HCT116 (cell line): ENCODE results near the gene PEX1. TPM values are rescaled to one million over a fixed set of nuclear protein-coding genes. Genes with fewer than 3 reads are reported as not detected.

Experiments used
- ATAC-seq: fragments of 200-7000 bp; cut with Tn5 transposase; 2 replicates; pipeline ENCODE4 v1.9.1; 2020; ENCODE audit warnings: mild to moderate bottlenecking, moderate library complexity
- BruUV-seq: library from RNA; stranded (reverse); fragments of 400-500 nt; replicated peaks from 2 replicates; lab custom pipeline; 2021; lab: Mats Ljungman, UMichigan
- CTCF ChIA-PET: fragments of 300-600 bp; sonication (Branson Sonifier 250); formaldehyde crosslinking; loops from one replicate; lab custom pipeline; 2021; ENCODE audit warnings: antibody characterized with exemption; lab: Charles Lee
- POLR2A ChIA-PET: fragments of 300-600, 350-600 bp; sonication (Branson Sonifier 250); formaldehyde crosslinking; loops from one replicate; lab custom pipeline; 2021; ENCODE audit warnings: antibody characterized with exemption; lab: Charles Lee
- RAD21 ChIA-PET, 2 experiments: fragments of 300-600 bp; sonication (Branson Sonifier 250); formaldehyde crosslinking; loops; one replicate each; lab custom pipeline; 2023; ENCODE audit warnings: low total read pairs in 2 of 2; ENCODE audit not compliant: uncharacterized antibody in 2 of 2, unreplicated experiment in 2 of 2, low non-redundant PET in 1 of 2; lab: Charles Lee
- DNase-seq: peaks from one replicate; pipeline ENCODE4 v3.0.0-alpha.2; 2010; ENCODE audit warnings: low read depth, low spot score
- H2AFZ ChIP-seq: fragments of 200-600 bp; shearing (Covaris generic), sonication (generic); 2 replicates; pipeline ENCODE4 v1.6.1; 2017; ENCODE audit warnings: low read depth, mixed run types, mixed read lengths, antibody characterized with exemption, low read length; ENCODE audit not compliant: poor library complexity, severe bottlenecking
- H3K27ac ChIP-seq: 2 replicates; pipeline ENCODE4 v1.5.1; 2012; ENCODE audit warnings: low read depth, low read length
- H3K27me3 ChIP-seq: fragments of 200-600 bp; sonication (generic); 2 replicates; pipeline ENCODE4 v1.6.1; 2016; ENCODE audit warnings: mixed run types, low read length, mixed read lengths; ENCODE audit not compliant: insufficient read depth
- H3K36me3 ChIP-seq, 2 experiments: fragments of 200-500 bp in 1 of 2; fragments of 200-600 bp in 1 of 2; sonication (Bioruptor generic) in 1 of 2; sonication (generic) in 1 of 2; 2 replicates each; pipeline versions ENCODE4 v1.5.1 to v1.6.1; 2014 to 2016; ENCODE audit warnings: low read length in 2 of 2, inconsistent platforms in 1 of 2, mixed read lengths in 1 of 2, mixed run types in 1 of 2; ENCODE audit not compliant: insufficient read depth in 2 of 2, control insufficient read depth in 1 of 2
- H3K4me1 ChIP-seq, 2 experiments: fragments of 200-600 bp in 1 of 2; sonication (generic) in 1 of 2; 2 replicates each; pipeline versions ENCODE4 v1.5.1 to v1.6.1; 2012 to 2017; ENCODE audit warnings: low read length in 2 of 2, inconsistent platforms in 1 of 2, mild to moderate bottlenecking in 1 of 2, mixed read lengths in 1 of 2, mixed run types in 1 of 2, moderate library complexity in 1 of 2; ENCODE audit not compliant: insufficient read depth in 2 of 2, control insufficient read depth in 1 of 2
- H3K4me2 ChIP-seq: fragments of 200-600 bp; sonication (generic); 2 replicates; pipeline ENCODE4 v1.6.1; 2017; ENCODE audit warnings: mixed run types, low read length, mixed read lengths
- H3K4me3 ChIP-seq, 2 experiments: fragments of 200-600 bp in 1 of 2; sonication (generic) in 1 of 2; replicated peaks in 1 of 2; 2 replicates each; pipeline ENCODE4 v1.5.1; 2011 to 2016; ENCODE audit warnings: low read length in 2 of 2, control low read depth in 1 of 2, low read depth in 1 of 2, mild to moderate bottlenecking in 1 of 2, mixed read lengths in 1 of 2, mixed run types in 1 of 2
- H3K79me2 ChIP-seq: fragments of 200-600 bp; sonication (generic); 2 replicates; pipeline ENCODE4 v1.6.1; 2017; ENCODE audit warnings: mild to moderate bottlenecking, mixed run types, low read length, moderate library complexity, mixed read lengths; ENCODE audit not compliant: insufficient read depth
- H3K9ac ChIP-seq: fragments of 200-600 bp; sonication (generic); 2 replicates; pipeline ENCODE4 v1.6.1; 2016; ENCODE audit warnings: low read length, mixed read lengths
- H3K9me2 ChIP-seq: fragments of 200-600 bp; sonication (generic), shearing (Covaris generic); 2 replicates; pipeline ENCODE4 v1.6.1; 2017; ENCODE audit warnings: mixed run types, mild to moderate bottlenecking, moderate library complexity; ENCODE audit not compliant: insufficient read depth
- H3K9me3 ChIP-seq, 2 experiments: fragments of 200-500 bp in 1 of 2; fragments of 200-600 bp in 1 of 2; sonication (Bioruptor generic) in 1 of 2; sonication (generic) in 1 of 2; 2 replicates each; pipeline ENCODE4 v1.6.1; 2014 to 2017; ENCODE audit warnings: low read length in 2 of 2, mixed read lengths in 2 of 2, inconsistent platforms in 1 of 2, low read depth in 1 of 2, mild to moderate bottlenecking in 1 of 2, mixed run types in 1 of 2, moderate library complexity in 1 of 2; ENCODE audit not compliant: control insufficient read depth in 1 of 2, insufficient read depth in 1 of 2
- H4K20me1 ChIP-seq: fragments of 200-600 bp; sonication (generic), shearing (Covaris generic); 2 replicates; pipeline ENCODE4 v1.6.1; 2017; ENCODE audit warnings: mixed run types, mild to moderate bottlenecking, moderate library complexity; ENCODE audit not compliant: insufficient read depth
- ATF3 ChIP-seq: IDR thresholded peaks from 2 replicates; pipeline ENCODE4 v1.6.1; 2012
- CBX3 ChIP-seq: IDR thresholded peaks from 2 replicates; pipeline ENCODE4 v1.6.1; 2012; ENCODE audit warnings: low read depth
- CEBPB ChIP-seq: IDR thresholded peaks from 2 replicates; pipeline ENCODE4 v1.6.1; 2012; ENCODE audit warnings: low read depth
- ELF1 ChIP-seq: IDR thresholded peaks from 2 replicates; pipeline ENCODE4 v1.6.1; 2012; ENCODE audit warnings: low read depth, borderline replicate concordance
- EZH2 ChIP-seq: fragments of 200-600 bp; sonication (generic); IDR thresholded peaks from 2 replicates; pipeline ENCODE4 v1.6.1; 2017; ENCODE audit warnings: antibody characterized with exemption, mixed run types
- EZH2phosphoT487 ChIP-seq: fragments of 200-600 bp; IDR thresholded peaks from 2 replicates; pipeline ENCODE4 v1.6.1; 2018; ENCODE audit warnings: antibody characterized with exemption, borderline replicate concordance
- FOSL1 ChIP-seq: IDR thresholded peaks from 2 replicates; pipeline ENCODE4 v1.6.1; 2012; ENCODE audit warnings: low read depth
- JUND ChIP-seq: IDR thresholded peaks from 2 replicates; pipeline ENCODE4 v1.6.1; 2012
- MAX ChIP-seq: IDR thresholded peaks from 2 replicates; pipeline ENCODE4 v1.6.1; 2012
- POLR2A ChIP-seq: IDR thresholded peaks from 2 replicates; pipeline ENCODE4 v1.7.0; 2011; ENCODE audit warnings: borderline replicate concordance; ENCODE audit not compliant: insufficient read depth, insufficient read length; ENCODE audit errors: extremely low read depth
- RAD21 ChIP-seq: IDR thresholded peaks from 2 replicates; pipeline ENCODE4 v1.6.1; 2012; ENCODE audit warnings: low read depth, mild to moderate bottlenecking
- SIN3A ChIP-seq: IDR thresholded peaks from 2 replicates; pipeline ENCODE4 v1.6.1; 2012; ENCODE audit warnings: low read depth
- SP1 ChIP-seq: IDR thresholded peaks from 2 replicates; pipeline ENCODE4 v1.6.1; 2012; ENCODE audit warnings: low read depth
- SRF ChIP-seq: IDR thresholded peaks from 2 replicates; pipeline ENCODE4 v1.6.1; 2012; ENCODE audit warnings: low read depth
- TCF7L2 ChIP-seq: IDR thresholded peaks from 2 replicates; pipeline ENCODE4 v1.7.0; 2011; ENCODE audit warnings: borderline replicate concordance, inconsistent platforms; ENCODE audit not compliant: insufficient read depth, insufficient read length; ENCODE audit errors: extremely low read depth
- YY1 ChIP-seq: IDR thresholded peaks from 2 replicates; pipeline ENCODE4 v1.6.1; 2011; ENCODE audit warnings: low read length, low read depth, moderate library complexity, mild to moderate bottlenecking; ENCODE audit not compliant: insufficient replicate concordance; ENCODE audit errors: extremely low read depth
- ZBTB33 ChIP-seq: IDR thresholded peaks from 2 replicates; pipeline ENCODE4 v1.6.1; 2011; ENCODE audit warnings: mild to moderate bottlenecking, low read length, moderate library complexity; ENCODE audit not compliant: insufficient replicate concordance; ENCODE audit errors: extremely low read depth
- ZFX ChIP-seq: fragments of 450-650 bp; IDR thresholded peaks from 2 replicates; pipeline ENCODE4 v1.6.1; 2017
- intact Hi-C: fragments of 100-400 bp; cut with micrococcal nuclease; formaldehyde crosslinking; loops from 2 replicates; pipeline ENCODE4 v1.10.0; 2022
- total RNA-seq: library from RNA; stranded (reverse); gene quantifications from one replicate; pipeline ENCODE4 v1.2.1, GENCODE V29; 2021; ENCODE audit not compliant: unreplicated experiment

The PEX1 gene
- total RNA-seq, 1 experiment from 2014 or later: 13.1 TPM

DNA sequence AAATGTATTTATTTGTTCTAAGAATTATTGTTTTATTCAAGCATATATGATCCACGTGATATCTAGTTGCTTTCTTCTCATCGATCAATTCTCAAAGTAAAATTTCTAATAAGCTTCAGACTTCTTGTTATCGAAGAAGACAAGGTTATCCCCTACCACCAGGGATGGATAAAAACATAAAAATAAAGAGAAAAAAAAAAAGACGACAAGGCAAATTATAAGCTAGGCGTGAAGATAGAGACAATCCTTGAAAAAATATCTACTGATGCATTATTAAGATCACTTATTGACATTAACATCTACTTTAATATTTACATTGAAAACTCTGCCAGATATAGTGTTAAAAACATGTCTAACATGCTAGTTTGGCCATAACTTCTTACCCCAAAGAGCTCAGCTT lies 19.4 kb downstream of the PEX1 start:
- no peaks in the 10 kb centered on the region for H3K27me3 ChIP-seq
- H3K4me2 ChIP-seq: no peak overlapping the region
- no peaks in the 10 kb centered on the region for H3K4me1 ChIP-seq
- H3K4me3 ChIP-seq: no peak overlapping the region
- no peaks in the 10 kb centered on the region for H3K79me2 ChIP-seq
- no peak for TF ChIP-seq CEBPB
- no peak for TF ChIP-seq SP1
- no peak for TF ChIP-seq POLR2A
- no peak for TF ChIP-seq SIN3A
- no peak for TF ChIP-seq EZH2
- TF ChIP-seq CBX3: no peak
- TF ChIP-seq JUND: no peak
- no peak for TF ChIP-seq ELF1
- TF ChIP-seq FOSL1: no peak
- intact Hi-C loops: no loop called here
- ChIA-PET CTCF (no interaction called here), RAD21 (no interaction called here), POLR2A (no interaction called here)
- no peak overlapping the region for H3K9ac ChIP-seq
- no peak for ATAC-seq
- H4K20me1 ChIP-seq: no peaks in the 10 kb centered on the region
- DNase-seq: no peak
- H3K36me3 ChIP-seq: peaks cover 0 to 9% of the 10 kb centered on the region in 2 experiments; a peak in 2 of 4 replicates
- no peak overlapping the region for H3K27ac ChIP-seq
- BruUV-seq: no TSS peak
- H3K9me3 ChIP-seq: no peaks in the 10 kb centered on the region
- H2AFZ ChIP-seq: no peak overlapping the region
- H3K9me2 ChIP-seq: no peaks in the 10 kb centered on the region

DNA sequence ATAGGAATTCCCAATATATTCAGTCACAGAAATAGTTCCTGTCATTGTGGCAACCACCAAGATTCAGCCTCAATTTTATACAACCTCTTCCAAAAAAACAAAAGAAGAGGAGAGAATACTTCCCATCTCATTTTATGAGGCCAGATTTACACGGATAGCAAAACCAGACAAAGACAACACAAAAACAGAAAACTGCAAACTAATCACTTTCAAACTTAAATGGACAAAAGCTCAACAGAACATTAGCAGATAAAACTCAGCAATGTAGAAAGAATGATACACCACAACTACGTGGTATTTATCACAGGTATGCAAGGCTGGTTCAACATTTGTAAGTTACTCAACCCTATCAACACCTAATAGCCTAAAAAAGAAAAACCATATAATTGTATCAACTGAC lies 22.0 kb downstream of the PEX1 start:
- Histone ChIP-seq H3K27ac (no peak overlapping the region), H3K27me3 (no peaks in the 10 kb centered on the region), H3K9ac (no peak overlapping the region), H4K20me1 (no peaks in the 10 kb centered on the region), H3K9me3 (no peaks in the 10 kb centered on the region), H3K4me1 (no peaks in the 10 kb centered on the region), H3K4me2 (no peak overlapping the region), H3K9me2 (no peaks in the 10 kb centered on the region), H2AFZ (no peak overlapping the region), H3K79me2 (no peaks in the 10 kb centered on the region), H3K36me3 (peaks cover 0 to 24% of the 10 kb centered on the region in 2 experiments; a peak in 2 of 4 replicates), H3K4me3 (no peak overlapping the region)
- ChIA-PET CTCF (no interaction called here), RAD21 (no interaction called here), POLR2A (no interaction called here)
- intact Hi-C loops: no loop called here
- no TSS peak for BruUV-seq
- ATAC-seq: no peak
- DNase-seq: no peak
- TF ChIP-seq ZBTB33 (no peak), EZH2phosphoT487 (no peak), CEBPB (no peak), RAD21 (no peak), ZFX (no peak), SP1 (no peak), ATF3 (no peak), POLR2A (no peak), YY1 (no peak), SIN3A (no peak), MAX (no peak), EZH2 (no peak), TCF7L2 (no peak), JUND (no peak), SRF (no peak), FOSL1 (no peak)
